ENCODE measurements around the gene LCN1.

Gene LCN1
- total RNA-seq = 0 reads per million in 2 donors

- DNase-seq = no peak
These were observed at the start of gene LCN1 for GRCh38 chr9:135520916-135521607. Gene LCN1, plus strand, starts transcription at chr9:135521440. Its CDS starts 58 bp downstream, at chr9:135521498.

- no peak for DNase-seq
These were observed 49.2 kb upstream of the LCN1 start for GRCh38 chr9:135471791-135472640.

GRCh38 chr9:135473972-135474543 lies 47.2 kb upstream of the LCN1 start:
- no peak for DNase-seq

- DNase-seq = no peak
These were observed 46.3 kb upstream of the LCN1 start for GRCh38 chr9:135474915-135475314.

- DNase-seq = no peak
These were observed 44.5 kb upstream of the LCN1 start for GRCh38 chr9:135476561-135477355.

GRCh38 chr9:135478191-135478590 lies 43.0 kb upstream of the LCN1 start:
- no peak for DNase-seq

- no peak for DNase-seq
These were observed 42.3 kb upstream of the LCN1 start for GRCh38 chr9:135478829-135479468.

- no peak for DNase-seq
These were observed 41.7 kb upstream of the LCN1 start, which contains the start of gene PPP1R26 for GRCh38 chr9:135479469-135480052. Gene PPP1R26, plus strand, starts transcription at chr9:135479782. Its CDS starts 4,729 bp downstream, at chr9:135484511.

GRCh38 chr9:135480071-135480939 lies 40.9 kb upstream of the LCN1 start:
- DNase-seq = no peak

GRCh38 chr9:135480940-135481310 lies 40.3 kb upstream of the LCN1 start:
- no peak for DNase-seq

GRCh38 chr9:135482015-135482754 lies 39.1 kb upstream of the LCN1 start:
- DNase-seq = no peak

GRCh38 chr9:135484460-135485277 lies 36.6 kb upstream of the LCN1 start:
- DNase-seq = no peak

GRCh38 chr9:135485385-135485784 lies 35.9 kb upstream of the LCN1 start:
- DNase-seq = no peak

- DNase-seq = no peak
These were observed 35.4 kb upstream of the LCN1 start for GRCh38 chr9:135485832-135486231.

- DNase-seq = no peak
These were observed 34.8 kb upstream of the LCN1 start for GRCh38 chr9:135486267-135487065.

- no peak for DNase-seq
These were observed 33.8 kb upstream of the LCN1 start for GRCh38 chr9:135487281-135488012.

GRCh38 chr9:135488013-135488330 lies 33.3 kb upstream of the LCN1 start:
- DNase-seq = no peak

- DNase-seq = no peak
These were observed 32.7 kb upstream of the LCN1 start for GRCh38 chr9:135488527-135488926.

Data from T-helper 9 cell (primary cell).